Measurements from ENCODE around the gene GAS2L1. TPM values are rescaled to one million over a fixed set of nuclear protein-coding genes. Genes with fewer than 3 reads are reported as not detected.

The GAS2L1 gene
- total RNA-seq, 1 experiment from 2014 or later, result 68.8 TPM

- no TSS peak for BruUV-seq (replicated peaks)
- no peak for ATAC-seq
- POLR2A ChIA-PET, result no interaction called here
Observed at GRCh38 chr22:29329581-29329980, 23.1 kb downstream of the GAS2L1 start.

GRCh38 chr22:29330291-29330690 lies 23.8 kb downstream of the GAS2L1 start:
- in situ Hi-C loops (cut with HindIII; ENCODE audit: low pct_unique_long_range_greater_than_20kb, low sequenced_read_pairs) (no loop called here), intact Hi-C loops (cut with micrococcal nuclease; ENCODE audit: unreplicated experiment) (no loop called here)
- Histone ChIP-seq H3K4me3 (ENCODE audit: low read depth in 2 of 2, low read length in 2 of 2) (no peak overlapping the region), H3K4me1 (ENCODE audit: control insufficient read depth, insufficient read depth, low read length) (no peaks in the 10 kb centered on the region), H3K36me3 (ENCODE audit: control insufficient read depth, insufficient read depth, low read length) (no peaks in the 10 kb centered on the region), H3K27ac (ENCODE audit: low read length) (no peak overlapping the region), H3K27me3 (ENCODE audit: control insufficient read depth, insufficient read depth, low read length) (no peaks in the 10 kb centered on the region), H3K9me3 (ENCODE audit: control insufficient read depth, insufficient read depth, low read depth, low read length) (no peaks in the 10 kb centered on the region)
- CTCF ChIA-PET, result no interaction called here
- no peak for TF ChIP-seq REST (IDR thresholded peaks at IDR 0.05; ENCODE audit: insufficient read depth in 1 of 2, low read depth in 2 of 2, low read length in 1 of 2)
- TF ChIP-seq TCF7L2 (IDR thresholded peaks at IDR 0.05; ENCODE audit: low read depth, low read length), result no peak
- no peak for TF ChIP-seq POLR2AphosphoS5 (IDR thresholded peaks at IDR 0.05; ENCODE audit: low read depth, low read length)
- no peak for TF ChIP-seq CTCF (IDR thresholded peaks at IDR 0.05)
- no peak for TF ChIP-seq SIN3A (IDR thresholded peaks at IDR 0.05; ENCODE audit: borderline replicate concordance, insufficient read depth, low read depth, low read length)
- DNase-seq (ENCODE audit: low read depth, low spot score) (no peak), ATAC-seq (no peak)
- BruUV-seq (replicated peaks), result no TSS peak
- POLR2A ChIA-PET, result no interaction called here

More at GRCh38 chr22:29329581-29329980, 23.1 kb downstream of the GAS2L1 start:
- intact Hi-C loops (cut with micrococcal nuclease; ENCODE audit: unreplicated experiment), result no loop called here
- CTCF ChIA-PET, result no interaction called here
- no peak for DNase-seq (ENCODE audit: low read depth, low spot score)
- in situ Hi-C loops (cut with HindIII; ENCODE audit: low pct_unique_long_range_greater_than_20kb, low sequenced_read_pairs), result no loop called here
- H3K27ac ChIP-seq (ENCODE audit: low read length), result no peak overlapping the region
- no peaks in the 10 kb centered on the region for H3K36me3 ChIP-seq (ENCODE audit: control insufficient read depth, insufficient read depth, low read length)
- H3K4me3 ChIP-seq (ENCODE audit: low read depth in 2 of 2, low read length in 2 of 2), result no peak overlapping the region
- H3K4me1 ChIP-seq (ENCODE audit: control insufficient read depth, insufficient read depth, low read length), result no peaks in the 10 kb centered on the region
- TF ChIP-seq CTCF (IDR thresholded peaks at IDR 0.05) (no peak), TCF7L2 (IDR thresholded peaks at IDR 0.05; ENCODE audit: low read depth, low read length) (no peak), REST (IDR thresholded peaks at IDR 0.05; ENCODE audit: insufficient read depth in 1 of 2, low read depth in 2 of 2, low read length in 1 of 2) (no peak), SIN3A (IDR thresholded peaks at IDR 0.05; ENCODE audit: borderline replicate concordance, insufficient read depth, low read depth, low read length) (no peak), POLR2AphosphoS5 (IDR thresholded peaks at IDR 0.05; ENCODE audit: low read depth, low read length) (no peak)
- H3K27me3 ChIP-seq (ENCODE audit: control insufficient read depth, insufficient read depth, low read length), result no peaks in the 10 kb centered on the region
- H3K9me3 ChIP-seq (ENCODE audit: control insufficient read depth, insufficient read depth, low read depth, low read length), result no peaks in the 10 kb centered on the region
